ENCODE measurements around the gene CD28. TPM values are rescaled to one million over a fixed set of nuclear protein-coding genes. Genes with fewer than 3 reads are reported as not detected.

The CD28 gene
- 1 to 10 TPM; 1.0 to 3.0 TPM for total RNA-seq
- under 1 TPM; 0.14 to 0.84 TPM for polyA plus RNA-seq
- long read RNA-seq, donor 1, full-length matches to known transcripts: 1 of 1 reads
- long read RNA-seq, donor 1, partial matches to known transcripts: 0 of 1 reads
- long read RNA-seq, donor 1, other reads (novel, unspliced or antisense): 0 of 1 reads
- long read RNA-seq, donor 2: 0 reads
- long read RNA-seq, donor 3: 0 reads
- long read RNA-seq, donor 4: 0 reads
- long read RNA-seq, donor 5, full-length matches to known transcripts: 2 of 2 reads
- long read RNA-seq, donor 5, partial matches to known transcripts: 0 of 2 reads
- long read RNA-seq, donor 5, other reads (novel, unspliced or antisense): 0 of 2 reads

DNA sequence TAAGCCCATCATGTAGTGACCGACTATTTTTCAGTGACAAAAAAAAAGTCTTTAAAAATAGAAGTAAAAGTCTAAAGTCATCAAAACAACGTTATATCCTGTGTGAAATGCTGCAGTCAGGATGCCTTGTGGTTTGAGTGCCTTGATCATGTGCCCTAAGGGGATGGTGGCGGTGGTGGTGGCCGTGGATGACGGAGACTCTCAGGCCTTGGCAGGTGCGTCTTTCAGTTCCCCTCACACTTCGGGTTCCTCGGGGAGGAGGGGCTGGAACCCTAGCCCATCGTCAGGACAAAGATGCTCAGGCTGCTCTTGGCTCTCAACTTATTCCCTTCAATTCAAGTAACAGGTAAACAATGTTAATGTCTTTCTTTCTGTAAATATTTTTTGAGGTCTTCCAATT lies at the start of gene CD28:
Gene CD28 (plus strand): TSS at position 237 of the 400 bp plus-strand sequence. CDS start 58 bp downstream, at position 295.
- Histone ChIP-seq H3K36me3 (ENCODE audit: control insufficient read depth in 4 of 4, insufficient read depth in 4 of 4, low read length in 4 of 4) (no peaks in the 10 kb centered on the region), H3K27ac (ENCODE audit: low read depth in 1 of 2, low read length in 1 of 2) (no peak within 1 kb of the TSS), H3K4me3 (no peak within 1 kb of the TSS), H3K27me3 (ENCODE audit: control insufficient read depth in 3 of 3, insufficient read depth in 3 of 3, low read length in 2 of 3) (no peaks in the 10 kb centered on the region), H3K4me1 (ENCODE audit: control insufficient read depth in 5 of 5, insufficient read depth in 5 of 5, low read length in 5 of 5) (peaks cover 0 to 3% (median 0%) of the 10 kb centered on the region in 5 donors), H3K9ac (ENCODE audit: insufficient read depth in 1 of 2, low read length in 2 of 2) (no peak within 1 kb of the TSS), H3K9me3 (ENCODE audit: control insufficient read depth in 4 of 4, insufficient read depth in 3 of 4, low read length in 3 of 4) (no peaks in the 10 kb centered on the region)
- WGBS, 2 donors: 40 to 63% methylated on average over 9 of the region's 9 CpGs
- DNase-seq (no peak), ATAC-seq (ENCODE audit: insufficient read depth, low FRiP score) (peak; percentile 47)
- TF ChIP-seq CTCF (IDR thresholded peaks at IDR 0.05; ENCODE audit: control extremely low read depth, extremely low read depth): no peak

GRCh38 chr2:203659331-203660049 lies 46.9 kb upstream of the CD28 start:
- 62 to 75% methylated on average over 4 of the region's 4 CpGs for WGBS, 2 donors
- H3K9ac ChIP-seq (ENCODE audit: insufficient read depth in 1 of 2, low read length in 2 of 2): no peak overlapping the region
- ATAC-seq (ENCODE audit: insufficient read depth, low FRiP score) (no peak), DNase-seq (no peak)
- no peaks in the 10 kb centered on the region for H3K27me3 ChIP-seq (ENCODE audit: control insufficient read depth in 3 of 3, insufficient read depth in 3 of 3, low read length in 2 of 3)
- TF ChIP-seq CTCF (IDR thresholded peaks at IDR 0.05; ENCODE audit: control extremely low read depth, extremely low read depth): no peak
- no peak overlapping the region for H3K4me3 ChIP-seq
- no peaks in the 10 kb centered on the region for H3K36me3 ChIP-seq (ENCODE audit: control insufficient read depth in 4 of 4, insufficient read depth in 4 of 4, low read length in 4 of 4)
- H3K9me3 ChIP-seq (ENCODE audit: control insufficient read depth in 4 of 4, insufficient read depth in 3 of 4, low read length in 3 of 4): no peaks in the 10 kb centered on the region
- H3K27ac ChIP-seq (ENCODE audit: low read depth in 1 of 2, low read length in 1 of 2): no peak overlapping the region
- H3K4me1 ChIP-seq (ENCODE audit: control insufficient read depth in 5 of 5, insufficient read depth in 5 of 5, low read length in 5 of 5): peaks cover 0 to 10% (median 5%) of the 10 kb centered on the region in 5 donors

DNA sequence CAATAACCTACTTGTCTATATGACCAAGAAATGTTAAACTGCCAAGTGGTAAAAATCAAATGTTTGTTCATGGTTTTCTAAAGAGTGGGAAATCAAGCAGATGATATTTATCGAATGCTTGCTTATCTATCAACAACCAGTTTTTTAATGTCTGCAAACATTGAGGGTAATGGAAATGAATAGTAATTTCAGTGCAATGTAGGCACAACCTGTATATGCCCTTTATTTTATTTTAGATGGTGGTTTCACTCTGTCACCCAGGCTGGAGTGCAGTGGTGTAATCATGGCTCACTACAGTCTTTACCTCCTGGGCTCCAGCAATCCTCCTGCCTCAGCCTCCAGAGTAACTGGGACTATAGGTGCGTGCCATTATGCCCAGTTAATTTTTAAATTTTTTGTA lies 46.0 kb upstream of the CD28 start:
- Histone ChIP-seq H3K9ac (ENCODE audit: insufficient read depth in 1 of 2, low read length in 2 of 2) (no peak overlapping the region), H3K4me3 (no peak overlapping the region), H3K4me1 (ENCODE audit: control insufficient read depth in 5 of 5, insufficient read depth in 5 of 5, low read length in 5 of 5) (peaks cover 0 to 6% (median 5%) of the 10 kb centered on the region in 5 donors), H3K9me3 (ENCODE audit: control insufficient read depth in 4 of 4, insufficient read depth in 3 of 4, low read length in 3 of 4) (no peaks in the 10 kb centered on the region), H3K27ac (ENCODE audit: low read depth in 1 of 2, low read length in 1 of 2) (no peak overlapping the region), H3K36me3 (ENCODE audit: control insufficient read depth in 4 of 4, insufficient read depth in 4 of 4, low read length in 4 of 4) (no peaks in the 10 kb centered on the region), H3K27me3 (ENCODE audit: control insufficient read depth in 3 of 3, insufficient read depth in 3 of 3, low read length in 2 of 3) (no peaks in the 10 kb centered on the region)
- DNase-seq: no peak
- no peak for ATAC-seq (ENCODE audit: insufficient read depth, low FRiP score)
- WGBS, 2 donors: 86 to 95% methylated on average over 2 of the region's 2 CpGs
- no peak for TF ChIP-seq CTCF (IDR thresholded peaks at IDR 0.05; ENCODE audit: control extremely low read depth, extremely low read depth)
